ENCODE measurements around the gene VASP. TPM values are rescaled to one million over a fixed set of nuclear protein-coding genes. Genes with fewer than 3 reads are reported as not detected.

The VASP gene
- total and polyA plus RNA-seq, 2 of the 13 experiments (the other 11 are each of a cell fraction or from before 2014, with no cell fraction given): 41.8 to 67.1 TPM

DNA sequence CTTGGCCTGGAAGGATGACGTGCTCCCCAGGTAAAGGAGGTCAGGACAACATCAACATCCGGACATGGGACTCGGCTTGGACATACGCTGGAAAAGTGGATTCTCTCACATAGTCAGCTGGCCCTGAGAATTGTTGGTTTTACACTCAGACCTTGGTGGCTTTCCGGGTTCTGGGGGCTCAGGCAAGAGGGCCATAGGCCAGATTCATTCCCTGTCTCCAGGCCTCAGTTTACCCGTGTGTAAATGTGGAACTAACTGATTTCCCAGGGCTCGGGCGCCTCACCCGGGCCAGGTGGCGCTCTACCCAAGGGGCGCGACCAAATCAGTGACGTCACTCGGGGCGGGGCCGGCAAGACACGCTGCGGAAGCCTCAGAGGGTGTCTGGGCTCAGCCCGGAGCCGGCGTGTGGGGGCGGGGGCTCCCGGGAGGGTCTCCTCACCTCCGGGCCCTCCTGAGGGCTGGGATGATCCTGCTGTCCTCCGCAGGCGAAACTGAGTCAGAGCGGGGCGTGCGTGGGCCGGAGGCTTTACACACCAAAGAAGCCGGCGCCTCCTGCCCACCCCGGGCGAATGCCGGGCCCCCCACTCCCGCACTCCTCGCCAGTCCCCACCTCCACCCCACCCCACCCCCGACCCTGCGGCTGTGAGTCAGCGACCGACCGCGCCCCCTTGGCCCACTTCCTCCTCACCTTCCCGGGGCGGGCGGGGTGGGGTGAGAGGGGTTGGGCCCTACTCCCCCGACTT, 862 bp upstream of the VASP start (continued):
- TF ChIP-seq SIX1 (CRISPR knock-in tag; IDR thresholded peaks at IDR 0.05; ENCODE audit: borderline replicate concordance): no peak
- no peak for TF ChIP-seq XBP1 (CRISPR knock-in tag; IDR thresholded peaks at IDR 0.05)
- TF ChIP-seq RNF219 (CRISPR knock-in tag; IDR thresholded peaks at IDR 0.05): 0 out of 2 replicates have a peak, but pooled peaks have one; percentile 24
- TF ChIP-seq FOXA3 (CRISPR knock-in tag; IDR thresholded peaks at IDR 0.05): peak; percentile 31
- no peak; the same call in 1 of the 2 replicates for TF ChIP-seq SALL2 (CRISPR knock-in tag; IDR thresholded peaks at IDR 0.05)
- 0 out of 2 replicates have a peak, but pooled peaks have one; percentile 52 for TF ChIP-seq ZNF576 (CRISPR knock-in tag; IDR thresholded peaks at IDR 0.05)
- TF ChIP-seq ZNF709 (CRISPR knock-in tag; IDR thresholded peaks at IDR 0.05): no peak
- no peak for TF ChIP-seq MBNL3 (CRISPR knock-in tag; conservative IDR thresholded peaks at IDR 0.05)
- 0 out of 2 replicates have a peak, but pooled peaks have one; percentile 10 for TF ChIP-seq SMC3 (IDR thresholded peaks at IDR 0.05; ENCODE audit: low read length)
- no peak for TF ChIP-seq ZNF275 (CRISPR knock-in tag; IDR thresholded peaks at IDR 0.05; ENCODE audit: borderline replicate concordance)
- peak; percentile 68 for TF ChIP-seq ZNF629 (CRISPR knock-in tag; conservative IDR thresholded peaks at IDR 0.05)
- TF ChIP-seq ZNF646 (CRISPR knock-in tag; IDR thresholded peaks at IDR 0.05): no peak
- TF ChIP-seq CREB1 (IDR thresholded peaks at IDR 0.05): peak; percentile 99
- peak; percentile 96 for TF ChIP-seq CREB1 (CRISPR knock-in tag; IDR thresholded peaks at IDR 0.05)
- TF ChIP-seq, protein P1, sequence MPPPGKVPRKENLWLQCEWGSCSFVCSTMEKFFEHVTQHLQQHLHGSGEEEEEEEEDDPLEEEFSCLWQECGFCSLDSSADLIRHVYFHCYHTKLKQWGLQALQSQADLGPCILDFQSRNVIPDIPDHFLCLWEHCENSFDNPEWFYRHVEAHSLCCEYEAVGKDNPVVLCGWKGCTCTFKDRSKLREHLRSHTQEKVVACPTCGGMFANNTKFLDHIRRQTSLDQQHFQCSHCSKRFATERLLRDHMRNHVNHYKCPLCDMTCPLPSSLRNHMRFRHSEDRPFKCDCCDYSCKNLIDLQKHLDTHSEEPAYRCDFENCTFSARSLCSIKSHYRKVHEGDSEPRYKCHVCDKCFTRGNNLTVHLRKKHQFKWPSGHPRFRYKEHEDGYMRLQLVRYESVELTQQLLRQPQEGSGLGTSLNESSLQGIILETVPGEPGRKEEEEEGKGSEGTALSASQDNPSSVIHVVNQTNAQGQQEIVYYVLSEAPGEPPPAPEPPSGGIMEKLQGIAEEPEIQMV (CRISPR knock-in tag; IDR thresholded peaks at IDR 0.05; ENCODE audit: low read depth): no peak
- TF ChIP-seq TBX3 (IDR thresholded peaks at IDR 0.05; ENCODE audit: borderline replicate concordance): peak; percentile 27; the same call in 1 of the 2 replicates
